Nephron (organoid): ENCODE results near the gene RAB5B.

Experiments
- H3K27ac Mint-ChIP-seq, 3 experiments: 2 replicates each; pipeline ENCODE4 v1.8.0; 2020; ENCODE audit warnings: mixed read lengths in 3 of 3, mild to moderate bottlenecking in 2 of 3, moderate library complexity in 1 of 3
- H3K27me3 Mint-ChIP-seq: 2 replicates; pipeline ENCODE4 v1.8.0; 2021; ENCODE audit warnings: low read depth, mild to moderate bottlenecking, moderate library complexity, mixed read lengths
- H3K36me3 Mint-ChIP-seq: 2 replicates; pipeline ENCODE4 v1.8.0; 2020; ENCODE audit warnings: low read depth, mixed read lengths
- H3K4me1 Mint-ChIP-seq: 2 replicates; pipeline ENCODE4 v1.8.0; 2020; ENCODE audit warnings: mixed read lengths
- H3K4me3 Mint-ChIP-seq, 3 experiments: 2 replicates each; pipeline ENCODE4 v1.8.0; 2020; ENCODE audit warnings: mild to moderate bottlenecking in 3 of 3, mixed read lengths in 3 of 3, moderate library complexity in 2 of 3
- H3K9me3 Mint-ChIP-seq: 2 replicates; pipeline ENCODE4 v1.8.0; 2020; ENCODE audit warnings: mixed read lengths
- CTCF ChIP-seq, 3 experiments: fragments of 200-600 bp; sonication (generic); IDR thresholded peaks; one replicate each; pipeline ENCODE4 v1.5.0; 2021; ENCODE audit warnings: antibody characterized with exemption in 3 of 3; ENCODE audit not compliant: unreplicated experiment in 3 of 3

The RAB5B gene

GRCh38 chr12:55933169-55933798, 40.6 kb upstream of the RAB5B start:
- no peak for TF ChIP-seq CTCF (IDR thresholded peaks at IDR 0.05; ENCODE audit: unreplicated experiment in 3 of 3)
- Mint-ChIP-seq H3K27ac (no peak overlapping the region), H3K4me1 (peaks cover 29% of the 10 kb centered on the region), H3K36me3 (no peaks in the 10 kb centered on the region), H3K4me3 (peak overlapping the region; percentile 88 to 94 (median 92)), H3K27me3 (peaks cover 44% of the 10 kb centered on the region), H3K9me3 (no peaks in the 10 kb centered on the region)

GRCh38 chr12:55933799-55934742, 39.8 kb upstream of the RAB5B start:
- peaks cover 44% of the 10 kb centered on the region for H3K27me3 Mint-ChIP-seq
- TF ChIP-seq CTCF (IDR thresholded peaks at IDR 0.05; ENCODE audit: unreplicated experiment in 3 of 3) = no peak
- H3K36me3 Mint-ChIP-seq = no peaks in the 10 kb centered on the region
- H3K4me3 Mint-ChIP-seq = peak overlapping the region; percentile 22 to 63 (median 51)
- peaks cover 29% of the 10 kb centered on the region for H3K4me1 Mint-ChIP-seq
- H3K27ac Mint-ChIP-seq = no peak overlapping the region
- H3K9me3 Mint-ChIP-seq = no peaks in the 10 kb centered on the region

GRCh38 chr12:55934773-55935172, 39.1 kb upstream of the RAB5B start:
- TF ChIP-seq CTCF (IDR thresholded peaks at IDR 0.05; ENCODE audit: unreplicated experiment in 3 of 3) = no peak
- Mint-ChIP-seq H3K9me3 (no peaks in the 10 kb centered on the region), H3K36me3 (no peaks in the 10 kb centered on the region), H3K4me1 (peaks cover 26% of the 10 kb centered on the region), H3K27ac (no peak overlapping the region), H3K27me3 (peaks cover 44% of the 10 kb centered on the region), H3K4me3 (peak overlapping the region in 2 of 3 experiments; percentile 5 to 17)

GRCh38 chr12:55935738-55936151, 38.1 kb upstream of the RAB5B start:
- peaks cover 16% of the 10 kb centered on the region for H3K4me1 Mint-ChIP-seq
- TF ChIP-seq CTCF (IDR thresholded peaks at IDR 0.05; ENCODE audit: unreplicated experiment in 3 of 3) = no peak

GRCh38 chr12:55937981-55938380, 35.9 kb upstream of the RAB5B start:
- no peak overlapping the region for H3K27ac Mint-ChIP-seq
- H3K9me3 Mint-ChIP-seq = no peaks in the 10 kb centered on the region
- TF ChIP-seq CTCF (IDR thresholded peaks at IDR 0.05; ENCODE audit: unreplicated experiment in 3 of 3) = no peak
- H3K4me1 Mint-ChIP-seq = no peaks in the 10 kb centered on the region
- no peak overlapping the region for H3K4me3 Mint-ChIP-seq
- H3K36me3 Mint-ChIP-seq = peaks cover 4% of the 10 kb centered on the region
- H3K27me3 Mint-ChIP-seq = peaks cover 34% of the 10 kb centered on the region

More at GRCh38 chr12:55935738-55936151, 38.1 kb upstream of the RAB5B start:
- Mint-ChIP-seq H3K4me3 (no peak overlapping the region), H3K27ac (no peak overlapping the region), H3K36me3 (no peaks in the 10 kb centered on the region), H3K27me3 (peaks cover 44% of the 10 kb centered on the region), H3K9me3 (no peaks in the 10 kb centered on the region)
